Uterus (tissue), 2 donors: Measurements from ENCODE around the gene FBXO34.

Source experiments
- CTCF ChIP-seq, 4 experiments: fragments of 200-600 bp in 2 of 4; fragments of 450-650 bp in 2 of 4; sonication (generic) in 2 of 4; IDR thresholded peaks; one replicate each; pipeline ENCODE4 v1.5.1; 2016 to 2019; ENCODE audit warnings: antibody characterized with exemption in 4 of 4, mild to moderate bottlenecking in 2 of 4, moderate library complexity in 1 of 4
- POLR2A ChIP-seq, 2 donors: fragments of 450-650 bp; IDR thresholded peaks; one replicate each; pipeline ENCODE4 v1.6.1; 2016; ENCODE audit warnings: antibody characterized with exemption in 2 of 2, mild to moderate bottlenecking in 1 of 2, moderate library complexity in 1 of 2

- TF ChIP-seq POLR2A (IDR thresholded peaks at IDR 0.05) (no peak), CTCF (IDR thresholded peaks at IDR 0.05) (no peak)
Measured at GRCh38 chr14:55288439-55288838, 17.2 kb downstream of the FBXO34 start.
